HG03103 (cell line): ENCODE results near the gene ARL16.
A peak's percentile ranks its signal among the peaks of the same experiment; 100 is the strongest.

Experiments used
- ATAC-seq: cut with Tn5 transposase; IDR thresholded peaks from one replicate; pipeline ENCODE4 v1.9.1; 2021; ENCODE audit warnings: low read depth; ENCODE audit not compliant: unreplicated experiment

The ARL16 gene, protein sequence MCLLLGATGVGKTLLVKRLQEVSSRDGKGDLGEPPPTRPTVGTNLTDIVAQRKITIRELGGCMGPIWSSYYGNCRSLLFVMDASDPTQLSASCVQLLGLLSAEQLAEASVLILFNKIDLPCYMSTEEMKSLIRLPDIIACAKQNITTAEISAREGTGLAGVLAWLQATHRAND

GRCh38 chr17:81683584-81684441, at the start of gene ARL16, which contains the start of gene HGS:
Gene ARL16 (minus strand): TSS chr17:81683797. CDS start chr17:81683753, 44 bp downstream.
Gene HGS (plus strand): TSS chr17:81684011. CDS start chr17:81684067, 56 bp downstream.
- peak; percentile 92 for ATAC-seq

- ATAC-seq = no peak
Measured at GRCh38 chr17:81727324-81728031, 43.9 kb upstream of the ARL16 start.

- no peak for ATAC-seq
Measured at GRCh38 chr17:81726004-81726403, 42.4 kb upstream of the ARL16 start.

DNA sequence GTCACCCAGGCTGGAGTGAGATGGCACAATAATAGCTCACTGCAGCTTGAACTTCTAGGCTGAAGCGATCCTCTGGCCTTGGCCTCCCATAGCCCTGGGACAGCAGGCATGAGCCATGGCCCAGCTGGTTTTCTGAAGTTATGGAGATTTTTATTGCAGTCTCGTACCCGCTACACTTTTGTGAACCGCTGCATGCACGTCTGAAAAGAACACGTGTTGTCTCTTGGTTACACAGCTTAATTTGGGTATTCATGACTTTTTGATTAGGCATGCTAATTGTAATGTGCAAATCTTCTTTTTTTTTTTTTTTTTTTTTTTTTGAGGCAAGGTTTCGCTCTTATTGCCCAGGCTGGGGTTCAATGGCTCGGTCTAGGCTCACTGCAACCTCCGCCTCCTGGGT, 41.8 kb upstream of the ARL16 start:
- no peak for ATAC-seq

DNA sequence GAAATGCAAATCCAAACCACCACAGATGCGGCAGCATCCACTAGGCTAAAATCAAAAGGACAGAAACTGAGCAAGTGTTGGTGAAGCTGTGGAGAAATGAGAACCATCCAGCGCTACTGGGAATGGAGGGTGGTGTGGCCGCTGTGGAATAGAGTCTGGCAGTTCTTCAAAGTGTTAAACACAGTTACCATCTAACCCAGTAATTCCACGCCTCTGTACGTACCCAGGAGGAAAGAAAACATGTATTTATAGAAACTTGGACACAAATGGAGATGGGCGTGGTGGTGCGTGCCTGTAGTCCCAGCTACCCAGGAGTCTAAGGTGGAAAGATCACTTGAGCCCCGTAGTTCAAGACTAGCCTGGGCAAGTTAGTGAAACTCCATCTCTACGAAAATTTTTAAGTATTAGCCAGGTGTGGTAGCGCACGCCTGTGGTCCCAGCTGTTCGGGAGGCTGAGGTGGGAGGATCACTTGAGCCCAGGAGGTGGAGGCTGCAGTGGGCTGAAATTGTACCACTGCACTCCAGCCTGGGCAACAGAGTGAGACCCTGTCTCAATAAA, 40.1 kb upstream of the ARL16 start:
- no peak for ATAC-seq

DNA sequence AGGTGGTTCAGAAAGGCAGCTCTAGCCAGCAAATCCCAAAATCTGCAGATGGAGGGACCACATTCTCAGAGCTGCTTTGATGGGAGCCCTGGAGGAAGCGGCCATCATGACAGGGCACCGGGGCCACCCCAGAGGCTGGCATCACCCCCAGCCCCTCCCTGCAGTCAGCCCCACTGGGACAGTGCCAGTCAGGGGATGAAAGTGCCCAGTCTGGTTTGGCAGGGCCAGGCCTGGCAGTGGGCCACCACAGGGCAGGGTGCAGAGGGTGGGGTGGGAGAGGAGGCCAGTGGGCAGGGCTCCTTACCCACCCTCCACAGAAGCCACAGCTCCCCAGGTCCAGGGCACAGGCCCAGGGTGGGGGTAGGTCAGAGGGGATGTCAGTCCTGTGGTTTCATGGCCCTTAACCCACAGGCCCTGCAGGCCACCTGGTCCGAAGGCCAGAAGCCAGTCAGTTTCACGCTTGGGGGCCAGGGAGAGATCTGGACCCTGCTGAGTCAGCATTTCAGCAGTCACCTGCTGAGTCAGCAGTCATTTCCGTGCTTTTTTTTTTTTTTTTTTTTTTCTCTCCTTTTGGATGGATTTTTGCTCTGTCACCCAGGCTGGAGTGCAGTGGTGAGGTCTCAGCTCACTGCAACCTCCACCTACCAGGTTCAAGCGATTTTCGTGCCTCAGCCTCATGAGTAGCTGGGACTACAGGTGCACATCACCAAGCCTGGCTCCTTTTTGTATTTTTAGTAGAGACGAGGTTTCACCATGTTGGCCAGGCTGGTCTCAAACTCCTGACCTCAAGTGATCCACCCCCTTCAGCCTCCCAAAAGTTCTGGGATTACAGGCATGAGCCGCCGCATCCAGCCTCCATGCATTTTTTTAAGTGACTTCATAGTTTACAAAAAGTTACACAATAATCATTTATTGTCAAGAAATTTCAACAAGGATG, 38.9 kb upstream of the ARL16 start:
- ATAC-seq = no peak

DNA sequence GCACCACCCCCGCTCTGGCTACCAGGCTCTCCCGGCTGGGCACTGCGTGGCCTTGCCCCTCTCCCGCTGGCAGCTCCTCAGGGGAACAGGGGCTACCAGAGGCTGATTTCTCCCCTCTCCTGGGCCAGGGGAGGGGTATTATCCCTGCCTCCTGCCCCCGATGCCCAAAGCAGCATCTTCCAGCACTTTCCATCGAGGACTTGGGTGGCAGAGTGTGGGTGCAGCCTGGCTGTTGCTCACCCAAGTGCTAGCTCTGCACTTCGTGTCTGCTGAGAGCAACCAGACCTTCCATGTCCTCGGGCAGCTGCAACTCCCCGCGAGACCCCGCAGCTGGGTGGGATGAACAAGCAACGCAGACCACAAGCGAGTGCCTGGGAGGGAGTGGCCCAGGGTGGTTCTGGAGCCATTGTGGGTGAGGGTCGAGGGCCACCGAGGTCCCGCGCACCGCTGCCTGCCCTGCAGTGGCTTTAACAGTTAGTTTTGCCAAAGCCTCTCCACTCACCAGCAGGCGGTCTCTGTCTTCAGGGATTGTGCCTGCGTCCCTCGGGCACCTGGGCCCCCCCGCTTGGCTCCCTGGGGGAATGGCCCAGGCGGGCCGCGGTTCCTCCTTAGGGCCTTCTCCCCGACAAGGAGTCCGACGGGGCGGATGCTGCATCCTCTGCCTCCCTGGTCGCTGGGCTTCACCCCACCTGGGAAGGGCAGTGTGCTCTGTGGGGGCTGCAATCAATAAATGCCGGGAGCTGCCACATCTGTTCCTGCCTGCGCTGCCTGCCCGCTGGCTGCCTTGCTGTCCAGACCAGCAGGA, 36.9 kb upstream of the ARL16 start:
- ATAC-seq = no peak

DNA sequence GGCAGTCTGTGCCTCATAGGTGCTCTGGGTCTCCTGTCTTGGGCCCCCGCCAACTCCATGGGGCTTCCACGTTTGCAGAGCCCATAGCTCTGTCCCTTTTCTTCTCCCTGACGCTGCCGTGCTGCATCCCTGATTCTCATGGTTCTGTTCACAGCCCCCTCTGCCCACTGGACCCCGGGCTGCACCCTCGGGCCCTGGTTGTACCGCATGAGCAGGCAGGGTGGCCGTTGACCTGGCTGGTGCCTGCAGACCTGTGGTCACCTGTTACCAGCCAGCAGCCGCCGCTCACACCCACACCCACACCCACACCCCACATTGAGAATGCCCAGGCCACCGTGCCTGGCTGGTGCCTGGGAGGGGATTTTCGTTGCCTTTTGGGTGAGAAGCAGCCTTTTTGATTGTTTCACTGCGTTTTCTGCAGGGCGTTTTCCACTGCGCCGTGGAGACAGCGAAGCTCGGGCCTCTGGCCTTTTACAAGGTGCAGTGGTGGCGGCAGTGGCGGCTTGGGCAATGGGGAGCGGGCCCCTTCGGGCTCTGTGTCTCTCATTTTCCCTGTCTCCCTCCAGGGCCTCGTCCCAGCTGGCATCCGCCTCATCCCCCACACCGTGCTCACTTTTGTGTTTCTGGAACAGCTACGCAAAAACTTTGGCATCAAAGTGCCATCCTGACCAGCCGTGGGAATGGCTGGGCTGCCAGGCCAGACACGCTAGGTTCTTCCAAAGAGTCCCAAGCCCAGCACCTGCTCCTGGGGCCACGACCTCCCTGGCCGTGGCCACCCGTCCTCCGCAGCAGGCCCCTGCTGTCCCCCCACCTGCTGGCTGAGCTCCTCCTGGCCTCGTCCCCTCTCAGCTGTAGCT, 36.0 kb upstream of the ARL16 start:
- no peak for ATAC-seq

- ATAC-seq = no peak
Measured at GRCh38 chr17:81717766-81718089, 34.1 kb upstream of the ARL16 start.

DNA sequence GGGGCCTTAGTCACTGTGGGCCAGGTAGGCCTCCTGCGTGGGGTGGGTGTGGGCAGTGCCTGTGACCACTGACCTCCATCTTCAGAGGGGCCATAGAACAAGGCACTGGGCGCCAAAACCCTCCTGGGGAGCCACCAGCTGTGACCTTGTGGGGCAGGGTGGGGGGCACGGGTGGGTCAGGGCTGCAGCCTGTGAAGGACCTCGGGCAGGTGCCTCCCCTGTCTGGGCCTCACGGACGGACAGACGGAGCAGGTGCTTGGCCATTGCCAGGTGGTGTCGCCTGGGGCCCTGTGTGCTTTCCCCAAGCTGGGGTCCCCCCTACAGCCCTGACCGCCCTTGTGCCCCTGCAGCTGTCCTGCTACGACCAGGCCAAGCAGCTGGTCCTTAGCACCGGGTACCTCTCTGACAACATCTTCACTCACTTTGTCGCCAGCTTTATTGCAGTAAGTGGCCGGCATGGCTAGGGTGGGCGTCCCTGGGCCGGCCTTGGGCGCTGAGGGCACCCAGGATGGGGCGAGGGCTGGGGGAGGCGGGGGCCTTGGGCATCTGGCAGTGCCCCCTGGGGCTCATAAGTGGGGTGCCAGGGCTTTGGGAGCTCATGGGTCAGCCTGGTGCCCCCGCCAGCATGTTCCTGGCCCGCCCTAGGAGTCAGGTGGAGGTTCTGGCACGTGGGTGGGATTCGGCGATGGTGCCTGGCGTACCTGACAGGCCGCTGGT, 33.6 kb upstream of the ARL16 start:
- no peak for ATAC-seq

DNA sequence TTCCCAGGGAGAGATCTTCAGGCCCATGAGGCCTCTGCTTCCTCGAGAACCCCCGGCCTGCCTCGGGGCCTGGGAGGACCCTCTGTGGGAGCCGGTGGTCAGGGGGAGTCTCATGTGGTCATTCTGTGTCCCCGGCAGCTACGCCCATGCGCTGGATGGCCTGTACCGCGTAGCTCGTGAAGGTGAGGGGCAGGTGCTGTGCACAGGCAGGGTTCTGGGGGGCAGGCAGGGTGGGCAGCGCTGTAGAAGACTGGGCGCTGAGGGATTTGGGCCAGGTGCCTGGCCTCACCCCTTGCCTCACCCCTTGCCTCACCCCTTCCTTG, 33.0 kb upstream of the ARL16 start:
- ATAC-seq = no peak

DNA sequence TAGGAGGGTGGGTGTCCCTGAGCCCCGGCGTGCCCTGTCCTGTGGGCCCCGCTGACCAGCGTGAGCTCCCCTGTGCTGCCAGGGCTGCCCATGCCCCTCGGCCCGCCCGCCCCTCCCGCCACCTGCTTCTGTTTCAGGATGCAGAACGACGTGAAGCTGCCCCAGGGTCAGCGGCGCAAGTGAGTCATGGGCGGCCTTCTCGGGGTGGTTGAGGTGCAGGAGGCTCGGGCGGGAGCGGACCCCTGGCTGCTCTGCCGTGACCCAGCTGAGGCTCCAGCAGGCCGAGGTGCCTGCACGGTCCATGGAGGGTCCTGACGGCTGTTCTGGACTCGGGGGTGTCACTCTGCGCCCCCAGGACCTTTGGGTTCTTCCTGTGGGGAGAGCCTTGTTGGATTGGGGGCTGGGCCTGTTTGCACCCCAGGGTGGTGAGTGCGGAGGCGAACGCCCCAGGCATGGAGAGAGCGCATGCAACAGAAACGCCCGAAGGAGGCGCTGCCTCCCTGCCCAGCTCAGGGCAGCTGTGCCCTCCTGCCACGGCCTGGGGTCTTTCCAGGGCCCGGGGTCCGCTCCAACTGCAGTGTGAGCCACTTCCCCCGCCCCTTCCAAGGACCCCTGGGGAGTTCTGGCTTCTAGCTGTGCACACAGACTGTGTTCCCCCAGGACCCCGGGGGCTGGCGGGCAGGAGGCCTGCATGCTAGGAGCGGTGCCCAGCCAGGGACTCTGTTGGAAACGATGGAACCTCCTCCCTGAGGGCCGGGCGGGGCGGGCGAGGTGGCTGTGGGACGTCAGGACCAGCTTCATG, 32.5 kb upstream of the ARL16 start:
- ATAC-seq = no peak

DNA sequence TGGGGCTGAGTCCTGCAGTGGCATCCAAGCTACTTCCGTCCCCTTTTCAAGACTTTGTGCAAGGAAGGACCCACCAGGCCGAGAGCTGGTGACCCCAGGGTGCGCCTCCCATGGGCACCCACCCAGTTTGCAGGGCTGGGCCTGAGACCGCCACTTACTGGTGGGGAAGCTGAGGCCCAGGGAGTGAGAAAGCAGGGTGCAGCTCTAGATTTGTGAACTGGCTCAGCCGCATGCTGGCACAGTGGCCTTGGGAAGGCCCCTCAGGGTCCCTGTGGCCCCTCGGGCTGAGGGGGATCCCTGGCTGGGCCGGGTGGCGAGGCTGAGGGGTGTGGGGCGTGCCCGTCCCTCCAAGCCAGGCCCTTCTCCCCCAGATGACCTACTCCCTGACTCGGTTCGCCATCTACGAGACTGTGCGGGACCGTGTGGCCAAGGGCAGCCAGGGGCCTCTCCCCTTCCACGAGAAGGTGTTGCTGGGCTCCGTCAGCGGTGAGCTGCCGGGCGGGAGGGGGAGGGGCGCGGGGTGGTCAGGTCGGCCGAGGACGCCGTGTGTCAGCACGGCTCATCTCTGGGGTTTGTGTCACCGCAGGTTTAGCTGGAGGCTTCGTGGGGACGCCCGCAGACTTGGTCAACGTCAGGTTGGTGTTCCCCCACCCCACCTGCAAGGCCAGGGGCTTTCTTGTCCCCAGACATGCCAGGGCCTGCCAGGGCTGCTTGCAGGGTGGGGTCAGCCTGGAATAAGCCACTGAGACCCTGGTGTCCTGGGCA, 31.7 kb upstream of the ARL16 start:
- ATAC-seq = no peak

DNA sequence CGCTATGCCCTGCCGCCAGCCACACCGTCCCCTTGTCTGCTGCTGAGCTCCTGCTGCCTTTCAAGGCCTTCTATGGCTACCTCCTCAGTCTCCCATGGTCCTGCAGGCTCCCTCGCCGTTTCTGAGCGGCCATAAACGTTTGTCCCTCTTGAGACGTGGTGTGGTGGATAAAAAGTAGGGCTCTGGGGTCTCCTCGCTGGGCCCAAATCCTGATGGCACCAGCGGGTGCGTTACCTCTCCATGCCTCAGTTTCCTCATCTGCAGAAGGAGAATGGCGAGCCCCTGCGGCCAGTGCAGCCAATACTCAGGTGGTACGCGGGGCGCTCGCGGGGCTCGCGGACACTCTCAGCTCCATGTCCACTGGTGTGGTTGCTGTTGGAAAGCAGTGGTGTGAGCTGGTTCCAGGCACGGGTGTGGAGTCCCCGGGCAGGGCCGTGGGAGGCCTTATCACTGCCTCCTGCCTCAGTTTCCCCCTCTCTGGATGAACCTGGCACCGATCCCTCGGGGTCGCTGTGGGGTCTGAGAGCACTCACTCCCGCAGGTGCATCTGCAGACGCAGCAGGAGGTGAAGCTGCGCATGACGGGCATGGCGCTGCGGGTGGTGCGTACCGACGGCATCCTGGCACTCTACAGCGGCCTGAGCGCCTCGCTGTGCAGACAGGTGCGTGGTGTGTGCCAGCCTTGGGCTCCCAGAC, 31.0 kb upstream of the ARL16 start:
- no peak for ATAC-seq

DNA sequence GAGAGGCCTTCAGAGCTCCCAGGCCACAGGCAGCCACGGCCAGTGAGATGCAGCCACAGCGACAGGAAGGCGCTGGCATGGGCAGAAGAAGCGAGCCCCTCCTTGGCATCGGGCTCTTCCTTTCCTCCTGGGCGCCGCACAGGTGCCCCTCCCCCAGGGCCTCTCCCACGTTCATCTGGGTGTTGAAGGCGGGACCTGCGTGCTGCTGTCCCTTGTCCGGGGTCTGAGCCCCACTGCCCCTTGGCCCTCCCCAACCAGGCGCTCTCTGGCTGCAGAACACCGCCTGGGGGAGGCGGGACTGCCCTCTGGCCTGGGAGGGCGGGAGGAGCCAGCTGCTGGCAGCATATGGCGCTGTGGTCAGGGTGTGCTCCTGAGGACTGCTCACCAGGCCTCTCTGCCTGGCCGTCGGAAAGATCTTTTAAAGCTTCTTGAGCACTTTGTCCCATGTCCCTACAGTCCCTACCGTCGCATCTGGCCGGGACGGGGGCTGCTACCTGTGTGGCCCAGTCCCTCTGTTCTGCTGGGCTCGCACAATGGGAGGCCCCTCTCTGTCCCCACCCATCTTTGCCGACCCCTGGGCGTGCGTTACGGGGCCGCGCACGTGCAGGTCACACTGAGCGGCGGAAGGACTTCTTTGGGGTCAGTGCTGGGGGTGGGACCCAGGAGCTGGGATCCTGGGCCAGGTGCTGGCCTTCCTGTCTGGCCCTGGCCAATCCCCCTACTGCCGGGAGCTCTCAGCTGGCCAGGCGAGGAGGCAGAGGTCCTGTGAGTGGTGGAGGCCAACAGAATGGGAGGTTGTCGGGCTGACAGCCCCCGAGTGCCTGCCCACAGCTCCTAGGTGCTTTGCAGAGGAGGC, 30.2 kb upstream of the ARL16 start:
- no peak for ATAC-seq
